LHCN-M2 (cell line): ENCODE results near the gene SMARCA2. TPM values are rescaled to one million over a fixed set of nuclear protein-coding genes. Genes with fewer than 3 reads are reported as not detected.
A peak's percentile ranks its signal among the peaks of the same experiment; 100 is the strongest.

Experiments used
- DNase-seq: peaks from one replicate; pipeline ENCODE4 v3.0.0-alpha.2; 2012; ENCODE audit warnings: low read depth
- polyA plus RNA-seq: library from polyadenylated mRNA; unstranded; fragments of >200 nt; gene quantifications from one replicate; pipeline ENCODE4 v1.2.1, GENCODE V29; 2012; ENCODE audit warnings: missing spikeins
- total RNA-seq: library from RNA; depleted of rRNA; stranded (reverse); fragments of >200 nt; gene quantifications from 2 replicates; pipeline ENCODE4 v1.2.3, GENCODE V29; 2014; rRNA removed

The SMARCA2 gene
- 65.1 and 71.2 TPM in 2 replicates for total RNA-seq
- polyA plus RNA-seq: 31.6 TPM

DNA sequence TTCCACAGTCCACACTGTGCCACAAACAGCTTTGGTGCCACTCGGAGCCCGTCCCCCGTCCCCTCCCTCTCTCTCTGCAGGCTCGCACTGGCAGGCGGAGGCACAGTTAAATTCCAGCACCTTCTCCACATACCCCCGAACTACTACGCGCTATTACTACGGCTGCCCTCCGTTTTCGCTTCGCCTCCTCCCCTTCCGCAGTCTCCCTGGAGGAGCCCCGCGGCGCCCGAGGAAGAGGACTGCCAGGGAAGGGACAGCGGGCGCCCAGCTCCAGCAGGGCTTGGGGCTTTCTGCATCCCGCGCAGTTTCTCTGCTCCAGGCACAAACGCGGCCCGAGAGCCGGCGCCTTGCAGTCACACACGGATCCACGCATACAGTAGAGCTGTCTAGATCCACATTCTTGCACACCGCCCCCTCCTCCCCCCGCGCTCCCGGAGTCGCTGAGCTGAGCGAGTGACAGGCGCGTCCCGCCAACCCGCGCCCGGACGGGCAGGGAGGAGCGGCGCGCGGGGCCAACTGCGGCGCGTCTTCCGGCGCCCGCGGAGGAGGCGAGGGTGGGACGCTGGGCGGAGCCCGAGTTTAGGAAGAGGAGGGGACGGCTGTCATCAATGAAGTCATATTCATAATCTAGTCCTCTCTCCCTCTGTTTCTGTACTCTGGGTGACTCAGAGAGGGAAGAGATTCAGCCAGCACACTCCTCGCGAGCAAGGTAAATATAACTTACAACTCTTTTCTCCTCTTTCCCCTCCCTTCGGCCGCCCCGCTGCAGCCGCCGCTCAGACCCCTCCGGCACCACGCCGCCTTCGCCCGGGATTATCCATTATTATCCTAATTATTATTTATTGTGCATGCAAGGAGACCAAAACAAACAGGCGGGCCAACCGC, at the start of gene SMARCA2:
SMARCA2 (plus strand) TSS at position 652 of the 885 bp plus-strand sequence. CDS start 13,676 bp downstream, outside the sequence.
- DNase-seq: peak; percentile 96

DNA sequence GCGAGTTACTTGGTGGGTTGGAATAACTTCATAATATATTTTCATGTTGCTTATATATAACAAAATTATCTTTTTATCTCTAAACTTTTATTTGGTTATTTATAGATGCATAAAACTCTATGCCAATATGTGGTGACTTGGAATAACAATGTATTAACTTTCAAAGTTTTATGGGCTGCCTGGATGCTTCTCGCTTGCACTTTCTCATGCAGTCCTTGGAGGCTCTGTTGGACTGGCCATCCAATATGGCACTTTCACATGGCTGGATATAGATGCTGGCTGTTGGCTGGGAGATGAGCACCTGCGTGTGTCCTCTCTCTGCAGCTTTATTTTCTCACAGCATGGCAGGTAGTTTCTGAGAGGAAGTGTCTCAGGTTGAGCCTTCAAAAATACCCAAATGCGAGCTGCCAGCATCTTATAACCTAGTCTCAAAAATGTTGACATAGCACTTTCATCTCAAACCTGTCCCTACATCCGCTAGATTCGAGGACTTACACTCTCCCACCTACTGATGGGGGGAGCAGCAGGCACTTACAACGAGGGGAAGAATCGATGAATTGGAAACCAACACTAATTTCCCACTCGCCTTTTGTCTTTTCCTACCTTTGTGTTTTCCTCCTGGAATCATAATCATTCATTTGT, 48.3 kb upstream of the SMARCA2 start:
- no peak for DNase-seq

DNA sequence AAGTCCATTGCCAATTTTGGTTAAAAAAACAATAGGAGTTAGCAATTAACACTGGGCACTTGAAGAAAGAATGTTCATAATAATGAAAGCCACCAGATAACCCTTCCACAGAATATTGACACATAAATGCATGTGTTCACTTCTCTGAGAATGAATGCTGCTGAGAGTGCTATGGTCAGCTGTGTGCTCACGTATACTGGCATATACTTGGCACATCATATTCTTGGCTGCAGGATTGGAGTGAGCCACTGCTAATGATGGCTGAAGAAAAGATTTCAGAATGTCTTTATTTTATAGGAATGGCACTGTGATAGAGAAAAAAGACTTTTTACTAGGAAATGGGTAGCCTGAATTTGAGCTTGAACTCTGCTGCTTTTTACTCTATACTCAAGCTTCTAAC, 46.0 kb upstream of the SMARCA2 start:
- no peak for DNase-seq

DNA sequence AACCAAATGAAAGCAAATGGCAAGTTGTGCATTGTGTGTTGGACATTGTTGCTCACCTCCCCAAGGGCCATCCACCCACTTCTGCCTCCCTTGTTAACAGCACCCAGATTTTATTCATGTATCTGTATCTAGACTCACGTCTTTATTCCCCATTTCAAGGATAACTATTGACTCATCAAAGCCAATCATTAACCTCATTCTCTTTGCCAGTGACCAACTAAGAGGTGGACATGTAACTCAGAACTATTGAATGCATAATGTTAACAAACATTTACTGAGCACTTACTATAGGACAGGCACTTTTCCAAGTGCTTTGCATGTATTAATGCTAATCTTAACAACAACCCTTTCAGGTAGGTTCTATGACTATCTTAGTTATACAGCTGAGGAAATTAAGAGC, 45.2 kb upstream of the SMARCA2 start:
- no peak for DNase-seq

DNA sequence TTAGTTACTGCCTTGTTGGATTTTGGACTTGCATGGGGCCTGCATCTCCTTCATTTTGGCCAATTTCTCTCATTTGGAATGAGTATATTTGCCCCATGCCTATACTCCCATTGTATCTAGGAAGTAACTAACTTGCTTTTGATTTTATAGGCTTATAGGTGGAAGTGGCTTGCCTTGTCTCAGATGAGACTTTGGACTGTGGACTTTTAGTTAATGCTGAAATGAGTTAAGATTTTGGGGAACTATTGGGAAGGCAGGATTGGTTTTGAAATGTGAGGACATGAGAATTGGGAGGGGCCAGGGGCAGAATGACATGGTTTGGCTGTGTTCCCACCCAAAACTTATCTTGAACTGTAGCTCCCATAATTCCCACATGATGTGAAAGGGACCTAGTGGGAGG, 42.5 kb upstream of the SMARCA2 start:
- DNase-seq: no peak

DNA sequence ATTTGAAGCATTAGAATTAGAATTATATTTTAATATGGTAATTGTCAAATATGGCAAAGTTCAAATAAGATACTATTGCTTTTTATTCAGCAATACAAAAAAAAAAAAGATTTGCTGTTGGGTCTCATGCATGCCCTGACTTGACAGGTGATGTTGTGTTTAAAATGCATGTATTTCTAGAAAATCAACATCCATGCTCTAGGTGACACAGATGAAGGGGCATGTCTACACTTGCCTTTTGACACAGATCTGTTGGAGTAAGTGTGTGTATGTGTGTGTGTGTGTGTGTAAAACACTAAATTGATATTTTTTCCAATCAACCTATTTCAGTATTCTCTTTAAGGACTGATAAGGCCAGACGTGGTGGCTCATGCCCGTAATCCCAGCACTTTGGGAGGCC, 38.1 kb upstream of the SMARCA2 start:
- no peak for DNase-seq

DNA sequence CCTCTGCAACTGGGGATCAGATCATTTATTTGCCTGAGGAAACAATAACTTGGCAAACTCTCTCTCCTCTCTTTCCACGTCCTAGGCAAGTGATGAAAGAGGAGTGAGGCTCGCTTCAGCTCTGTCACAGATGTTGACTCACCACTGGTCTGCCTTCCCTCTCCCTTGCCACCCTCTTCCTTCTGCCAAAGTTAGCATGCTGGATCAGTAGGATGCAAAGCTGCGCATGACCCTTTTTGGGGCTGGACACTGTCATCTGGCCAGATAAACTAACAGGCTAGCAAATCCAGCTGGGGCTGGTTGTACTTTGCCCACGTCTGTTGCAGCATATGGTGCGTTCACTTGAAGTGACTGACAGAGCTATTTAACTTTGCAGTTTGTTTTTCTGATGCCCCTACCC, 36.2 kb upstream of the SMARCA2 start:
- DNase-seq: peak; percentile 68

DNA sequence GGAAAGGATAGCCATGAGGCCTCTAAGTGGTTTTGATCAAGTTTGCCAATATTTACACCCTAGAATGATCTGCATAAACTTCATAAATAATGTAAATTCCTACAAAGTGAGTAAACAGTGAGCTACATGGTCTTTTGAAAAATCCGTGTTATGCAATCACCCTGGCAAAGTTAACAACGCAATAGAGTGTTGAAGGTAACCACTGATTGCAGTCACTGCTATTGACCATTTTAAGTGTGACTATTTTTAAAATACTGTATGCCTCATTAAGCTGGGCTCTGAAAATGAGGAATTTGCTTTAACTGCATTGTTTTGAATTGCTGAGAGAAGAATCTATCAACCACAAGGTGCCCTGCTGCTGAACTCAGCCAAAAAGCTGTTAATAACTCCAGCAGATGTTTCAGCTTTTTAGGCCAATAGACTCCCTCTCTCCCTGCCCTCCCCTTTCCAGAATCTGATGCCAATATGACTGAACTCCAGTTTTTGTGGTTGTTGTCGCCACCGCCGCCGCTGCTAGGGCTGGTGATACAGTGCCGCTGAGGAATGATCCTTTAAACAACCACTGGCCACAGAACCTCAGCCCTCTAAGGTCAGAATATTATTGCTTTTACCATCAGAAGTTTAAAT, 35.3 kb upstream of the SMARCA2 start:
- peak; percentile 88 for DNase-seq

DNA sequence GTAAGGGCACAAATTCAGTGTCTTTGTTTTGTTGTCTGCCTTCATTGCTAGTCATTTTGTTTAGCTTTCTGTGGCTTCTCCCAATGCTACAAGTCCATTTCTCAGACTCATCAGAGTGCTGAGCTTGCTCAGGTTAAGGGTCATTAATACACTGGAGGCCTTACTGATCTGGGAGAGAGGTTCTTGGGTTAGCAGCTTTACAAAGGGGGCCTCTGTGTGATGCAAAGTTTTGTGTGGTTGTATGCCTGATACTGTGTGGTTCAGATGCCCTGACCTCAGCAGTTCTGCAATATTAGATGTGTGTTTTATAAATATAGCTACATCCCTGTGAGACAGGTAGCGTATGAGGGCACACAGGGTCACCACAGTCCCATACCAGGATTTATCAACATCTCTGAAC, 34.8 kb upstream of the SMARCA2 start:
- DNase-seq: no peak

DNA sequence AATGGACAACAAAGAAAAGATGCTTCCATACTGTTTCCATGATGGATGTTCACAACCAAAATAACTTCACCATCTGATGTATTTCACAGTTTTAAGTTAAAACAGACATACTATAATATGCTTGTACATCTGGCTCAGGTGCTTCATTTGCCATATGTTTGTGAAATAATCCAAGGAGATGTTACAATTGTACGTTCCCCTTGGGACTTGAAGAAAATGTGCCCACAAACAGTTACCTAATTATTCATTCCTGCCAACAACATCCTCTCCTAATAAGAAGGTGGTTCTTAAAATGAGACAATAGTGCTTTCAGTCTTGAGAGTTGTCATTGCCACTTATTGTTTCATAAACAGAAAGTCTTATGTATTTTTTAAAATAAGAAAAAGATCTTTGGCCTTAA, 33.1 kb upstream of the SMARCA2 start:
- DNase-seq: no peak

DNA sequence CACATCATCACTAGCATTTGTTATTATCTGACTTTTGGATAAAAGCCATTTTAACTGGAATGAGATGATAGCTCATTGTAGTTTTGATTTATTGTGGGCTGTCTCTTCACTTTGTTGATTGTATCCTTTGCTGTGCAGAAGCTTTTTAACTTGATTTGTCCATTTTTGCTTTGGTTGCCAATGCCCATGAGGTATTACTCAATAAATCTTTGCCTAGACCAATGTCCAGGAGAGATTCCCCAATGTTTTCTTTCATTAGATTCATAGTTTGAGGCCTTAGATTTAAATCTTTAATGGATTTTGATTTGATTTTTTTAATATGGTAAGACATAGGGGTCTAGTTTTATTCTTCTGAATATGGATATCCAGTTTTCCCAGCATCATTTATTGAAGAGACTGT, 28.8 kb upstream of the SMARCA2 start:
- DNase-seq: no peak

DNA sequence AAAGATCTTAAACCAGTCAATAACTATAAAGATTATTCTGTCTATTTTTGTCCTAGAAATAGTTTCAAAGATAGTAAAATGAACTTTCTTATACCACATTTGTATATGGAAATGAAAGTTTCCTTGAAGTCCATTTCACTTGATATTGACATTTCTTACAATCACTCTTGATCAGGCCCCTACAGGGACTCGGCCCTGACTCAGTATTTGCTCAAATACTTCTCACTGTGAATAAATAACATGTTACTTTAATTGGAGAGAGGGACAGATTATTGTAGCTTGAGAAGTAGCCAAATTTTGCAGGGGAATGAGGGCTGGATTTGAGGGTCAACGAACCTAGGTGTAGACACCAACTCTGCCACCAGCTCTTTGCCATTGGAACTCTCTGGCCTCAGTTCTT, 25.6 kb upstream of the SMARCA2 start:
- no peak for DNase-seq

DNA sequence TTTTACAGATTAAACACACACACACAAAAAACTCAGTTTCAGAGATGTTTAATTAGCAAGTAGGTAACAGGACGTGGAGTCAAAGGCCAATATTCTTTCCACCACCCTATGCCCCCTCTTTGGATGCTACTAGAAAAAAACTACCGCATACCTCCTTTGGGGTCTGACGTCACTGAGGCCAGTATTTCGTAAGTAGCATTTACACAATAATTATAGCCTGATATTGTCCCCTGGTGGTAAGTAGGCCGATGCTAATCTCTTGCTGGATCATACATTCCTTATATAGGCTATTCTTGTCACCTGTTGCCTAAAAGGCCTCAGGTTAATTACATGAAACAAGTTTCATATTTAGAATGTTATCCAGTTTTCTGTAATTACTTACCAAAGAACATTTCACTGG, 21.0 kb upstream of the SMARCA2 start:
- DNase-seq: no peak

DNA sequence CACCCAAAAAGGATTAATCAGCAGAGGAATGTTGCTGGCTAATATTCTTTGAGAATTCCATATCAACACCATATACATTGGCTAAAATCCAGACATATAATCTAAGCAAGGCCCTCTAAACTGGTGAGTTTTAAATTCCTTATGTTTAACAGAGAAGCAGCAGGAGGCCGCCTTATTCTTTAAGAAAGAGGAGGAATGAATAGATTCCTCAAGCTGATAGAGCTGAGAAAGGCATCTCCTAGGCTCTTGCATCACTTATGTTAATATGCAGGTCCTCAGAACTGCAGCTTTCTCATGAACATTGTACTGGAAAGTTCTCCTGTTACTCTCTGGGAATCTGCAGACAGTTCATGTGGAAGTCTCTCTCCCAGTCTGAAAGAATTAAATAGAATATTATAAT, 20.1 kb upstream of the SMARCA2 start:
- DNase-seq: no peak

DNA sequence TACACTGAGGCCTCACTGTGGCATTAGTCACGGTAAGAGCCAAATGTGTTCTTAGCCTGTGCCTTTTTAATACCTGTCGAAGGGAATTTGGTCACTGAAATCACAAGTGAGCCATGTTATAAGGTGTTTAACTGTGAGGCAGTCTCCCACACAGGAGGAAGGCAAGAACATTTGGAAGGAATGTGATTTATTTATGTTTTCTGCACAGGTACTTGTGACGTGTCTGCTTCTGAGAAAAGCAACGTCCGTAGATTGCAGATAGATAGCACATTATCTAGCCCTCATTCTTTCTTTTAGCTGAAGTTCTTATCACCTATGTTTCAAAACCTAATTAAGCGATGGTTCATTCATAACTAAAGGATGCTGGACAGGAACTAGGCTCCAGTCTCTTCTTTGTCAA, 19.0 kb upstream of the SMARCA2 start:
- DNase-seq: no peak

DNA sequence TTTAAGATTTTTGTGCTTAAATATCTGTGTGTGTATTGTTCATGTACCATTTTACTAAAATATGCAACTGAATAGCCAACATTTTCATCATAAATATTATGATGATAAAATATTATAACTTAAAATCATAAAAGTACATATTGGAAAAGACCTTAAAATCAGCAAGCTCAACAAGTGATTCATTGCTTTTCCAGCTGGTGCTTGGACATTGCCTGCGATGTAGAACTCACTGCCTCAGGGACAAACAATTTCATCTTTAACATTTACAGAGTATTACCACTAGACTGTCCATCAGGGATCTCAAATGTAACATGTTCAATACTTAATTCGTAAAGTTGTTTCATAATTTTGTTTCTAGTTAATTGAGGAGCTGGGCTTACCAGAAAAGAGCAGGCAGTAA, 17.5 kb upstream of the SMARCA2 start:
- DNase-seq: peak; percentile 57

DNA sequence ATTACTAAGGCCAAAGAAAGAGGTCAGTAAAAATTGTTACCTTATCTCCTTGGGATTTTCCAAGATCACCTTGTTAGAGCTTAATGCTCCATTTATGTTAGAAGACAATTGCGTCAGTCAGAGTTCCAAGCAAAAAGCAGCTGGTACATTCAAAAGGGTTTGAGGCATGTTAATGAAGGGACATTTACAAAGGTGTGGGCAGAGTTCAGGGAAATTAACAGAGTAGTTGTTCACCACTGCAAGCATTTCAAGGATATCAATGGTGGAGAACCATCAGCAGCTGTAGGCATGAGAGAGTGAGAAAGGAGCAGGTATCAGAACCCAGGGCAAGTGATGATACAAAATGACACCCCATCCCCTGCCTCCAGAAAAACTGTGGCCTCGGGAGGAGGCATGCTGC, 17.0 kb upstream of the SMARCA2 start:
- no peak for DNase-seq

DNA sequence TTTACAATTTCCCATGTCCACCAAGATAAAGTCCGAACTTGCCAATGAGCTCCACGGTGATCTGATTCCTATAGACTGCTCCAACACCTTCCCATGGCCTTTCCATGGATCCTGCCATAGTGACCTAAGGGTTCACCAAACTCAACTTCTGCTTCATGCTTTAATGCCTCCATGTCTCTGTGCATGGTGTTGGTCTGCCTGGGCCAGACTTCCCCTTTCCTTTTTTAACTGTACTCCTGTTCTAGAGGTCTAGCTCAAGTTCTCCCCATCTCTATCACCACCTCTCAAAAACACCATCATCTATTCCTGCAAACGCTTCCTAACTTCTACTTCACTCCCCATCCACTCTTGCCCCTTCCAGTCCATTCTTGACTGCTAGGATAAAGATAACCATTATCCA, 14.8 kb upstream of the SMARCA2 start:
- no peak for DNase-seq

DNA sequence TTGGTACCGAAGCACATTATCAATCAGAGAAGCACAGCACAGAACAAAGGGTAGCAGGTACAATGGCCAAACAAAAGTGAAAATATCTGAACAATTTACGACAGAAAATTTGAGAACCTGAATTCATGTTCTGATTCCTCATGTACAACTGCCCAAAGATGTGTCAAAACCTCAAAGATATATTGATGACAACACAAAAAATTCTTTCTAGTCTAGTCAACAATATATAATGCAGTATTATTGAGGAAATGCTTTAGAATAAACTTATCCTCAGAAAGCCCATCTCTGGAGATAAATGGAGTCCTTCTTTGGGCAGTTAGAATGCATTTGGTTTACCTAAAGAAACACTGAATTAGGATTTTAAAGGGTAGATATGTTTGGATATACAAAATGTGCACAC, 6.8 kb upstream of the SMARCA2 start:
- no peak for DNase-seq

DNA sequence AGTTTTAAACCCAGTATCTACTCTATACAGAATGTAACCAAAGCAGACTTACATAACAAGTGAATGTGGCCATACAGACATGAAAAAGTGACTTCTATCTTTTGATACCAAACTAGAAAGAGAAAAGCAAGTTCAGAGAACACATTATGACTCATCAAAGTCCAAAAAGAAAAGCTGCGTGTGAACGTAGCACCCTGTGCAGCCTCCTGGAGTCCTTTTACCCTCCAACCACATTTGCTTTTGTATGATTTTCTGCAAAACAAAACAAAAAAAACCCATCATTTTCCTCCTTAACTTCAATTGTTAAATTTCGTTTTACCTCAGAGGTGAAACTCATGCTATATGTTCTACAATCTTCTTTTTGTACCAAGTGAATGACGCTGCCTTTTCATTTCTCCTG, 2.8 kb upstream of the SMARCA2 start:
- no peak for DNase-seq

DNA sequence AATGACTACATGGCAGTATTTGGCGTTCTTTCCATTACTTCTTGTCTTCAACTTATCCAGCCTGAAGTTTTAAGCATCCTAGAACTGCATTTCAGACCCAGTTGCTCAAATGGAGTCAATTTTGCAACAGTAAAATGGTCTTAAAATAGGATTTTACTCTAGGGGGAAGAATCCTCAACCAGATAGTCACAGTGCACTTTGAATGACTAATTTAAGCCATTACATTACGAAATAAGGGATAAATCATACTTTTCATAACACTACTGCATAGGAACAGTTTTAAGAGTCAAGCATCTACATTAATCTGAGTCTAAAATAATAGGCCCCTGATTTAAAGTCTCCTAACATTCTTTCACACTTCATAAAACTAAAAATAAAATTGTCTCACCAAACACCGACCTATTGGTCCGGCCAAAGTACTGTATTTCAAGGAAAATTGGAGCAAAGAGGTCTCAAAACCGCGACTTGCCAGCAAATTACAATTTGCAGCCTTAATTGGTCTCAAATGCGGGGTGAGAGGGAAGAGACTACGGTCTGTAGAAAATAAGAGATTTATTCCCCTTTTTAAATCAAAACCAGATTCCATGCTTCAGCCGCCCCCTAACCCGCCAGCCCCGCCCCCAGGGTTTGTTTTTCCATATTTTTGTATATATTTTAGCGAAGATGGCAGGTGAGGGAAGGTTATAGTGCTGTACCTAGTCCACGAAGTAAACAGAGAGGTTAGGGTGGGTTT, 1.2 kb upstream of the SMARCA2 start:
- DNase-seq: peak; percentile 57
